ENCODE results near the gene RND2. TPM values are rescaled to one million over a fixed set of nuclear protein-coding genes. Genes with fewer than 3 reads are reported as not detected.
A peak's percentile ranks its signal among the peaks of the same experiment; 100 is the strongest.

RND2 gene
- total and polyA plus RNA-seq, 9 of the 15 experiments (the other 6 are each of a cell fraction or from before 2014, with no cell fraction given): 0.15 to 1.9 (median 0.98) TPM

DNA sequence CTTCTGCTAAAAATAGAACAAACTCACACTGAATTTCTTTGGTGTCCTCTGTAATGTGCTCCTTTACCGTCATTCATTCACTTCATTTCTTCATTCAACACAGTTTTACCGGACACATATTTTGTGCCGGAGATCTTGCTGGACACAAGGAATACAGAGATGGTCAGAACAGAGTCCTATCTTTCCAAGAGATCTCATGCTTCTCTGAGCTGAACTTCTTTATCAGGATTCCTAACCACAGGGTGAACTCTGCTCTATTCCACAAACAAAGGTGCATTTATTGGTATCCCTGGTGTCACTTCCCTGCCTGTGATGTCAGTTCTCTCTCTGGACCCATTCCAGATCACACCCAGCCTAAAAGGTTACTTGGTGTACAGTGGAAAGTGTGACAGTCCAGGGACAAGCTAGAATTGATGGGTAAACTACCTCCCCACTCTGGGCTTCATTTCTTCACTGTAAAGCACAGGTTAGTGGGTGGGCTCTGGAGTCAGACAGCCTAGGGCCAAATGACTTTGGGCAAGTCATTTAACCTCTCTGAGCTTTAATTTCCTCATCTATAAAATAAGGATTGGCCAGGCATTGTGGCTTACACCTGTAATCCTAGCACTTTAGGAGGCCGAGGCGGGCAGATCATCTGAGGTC, 14.2 kb upstream of the RND2 start (continued):
- TF ChIP-seq, protein P1, sequence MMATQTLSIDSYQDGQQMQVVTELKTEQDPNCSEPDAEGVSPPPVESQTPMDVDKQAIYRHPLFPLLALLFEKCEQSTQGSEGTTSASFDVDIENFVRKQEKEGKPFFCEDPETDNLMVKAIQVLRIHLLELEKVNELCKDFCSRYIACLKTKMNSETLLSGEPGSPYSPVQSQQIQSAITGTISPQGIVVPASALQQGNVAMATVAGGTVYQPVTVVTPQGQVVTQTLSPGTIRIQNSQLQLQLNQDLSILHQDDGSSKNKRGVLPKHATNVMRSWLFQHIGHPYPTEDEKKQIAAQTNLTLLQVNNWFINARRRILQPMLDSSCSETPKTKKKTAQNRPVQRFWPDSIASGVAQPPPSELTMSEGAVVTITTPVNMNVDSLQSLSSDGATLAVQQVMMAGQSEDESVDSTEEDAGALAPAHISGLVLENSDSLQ (IDR thresholded peaks at IDR 0.05): peak; percentile 40; the same call in 1 of the 2 replicates
- no peak for TF ChIP-seq THAP12 (CRISPR knock-in tag; IDR thresholded peaks at IDR 0.05)
- TF ChIP-seq ZNF24 (IDR thresholded peaks at IDR 0.05): peak; percentile 99
- peak; percentile 13; the same call in 1 of the 2 replicates for TF ChIP-seq SMARCA4 (IDR thresholded peaks at IDR 0.05)
- no peak for TF ChIP-seq TAF15 (IDR thresholded peaks at IDR 0.05; ENCODE audit: low read depth, low read length)
- no peak for TF ChIP-seq RAD21 (CRISPR knock-in tag; conservative IDR thresholded peaks at IDR 0.05 in 1 of 2, IDR thresholded peaks at IDR 0.05 in 1 of 2)
- TF ChIP-seq ZNF764 (CRISPR knock-in tag; IDR thresholded peaks at IDR 0.05; ENCODE audit: low read depth): no peak
- TF ChIP-seq, protein P2, sequence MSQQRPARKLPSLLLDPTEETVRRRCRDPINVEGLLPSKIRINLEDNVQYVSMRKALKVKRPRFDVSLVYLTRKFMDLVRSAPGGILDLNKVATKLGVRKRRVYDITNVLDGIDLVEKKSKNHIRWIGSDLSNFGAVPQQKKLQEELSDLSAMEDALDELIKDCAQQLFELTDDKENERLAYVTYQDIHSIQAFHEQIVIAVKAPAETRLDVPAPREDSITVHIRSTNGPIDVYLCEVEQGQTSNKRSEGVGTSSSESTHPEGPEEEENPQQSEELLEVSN (IDR thresholded peaks at IDR 0.05; ENCODE audit: borderline replicate concordance in 1 of 2, extremely low read depth in 1 of 2, insufficient read depth in 1 of 2, insufficient read length in 1 of 2, low read depth in 1 of 2, low read length in 1 of 2, poor library complexity in 1 of 2, severe bottlenecking in 1 of 2): no peak
- no peak for TF ChIP-seq CEBPB (tag; IDR thresholded peaks at IDR 0.05)
- TF ChIP-seq, protein P3, sequence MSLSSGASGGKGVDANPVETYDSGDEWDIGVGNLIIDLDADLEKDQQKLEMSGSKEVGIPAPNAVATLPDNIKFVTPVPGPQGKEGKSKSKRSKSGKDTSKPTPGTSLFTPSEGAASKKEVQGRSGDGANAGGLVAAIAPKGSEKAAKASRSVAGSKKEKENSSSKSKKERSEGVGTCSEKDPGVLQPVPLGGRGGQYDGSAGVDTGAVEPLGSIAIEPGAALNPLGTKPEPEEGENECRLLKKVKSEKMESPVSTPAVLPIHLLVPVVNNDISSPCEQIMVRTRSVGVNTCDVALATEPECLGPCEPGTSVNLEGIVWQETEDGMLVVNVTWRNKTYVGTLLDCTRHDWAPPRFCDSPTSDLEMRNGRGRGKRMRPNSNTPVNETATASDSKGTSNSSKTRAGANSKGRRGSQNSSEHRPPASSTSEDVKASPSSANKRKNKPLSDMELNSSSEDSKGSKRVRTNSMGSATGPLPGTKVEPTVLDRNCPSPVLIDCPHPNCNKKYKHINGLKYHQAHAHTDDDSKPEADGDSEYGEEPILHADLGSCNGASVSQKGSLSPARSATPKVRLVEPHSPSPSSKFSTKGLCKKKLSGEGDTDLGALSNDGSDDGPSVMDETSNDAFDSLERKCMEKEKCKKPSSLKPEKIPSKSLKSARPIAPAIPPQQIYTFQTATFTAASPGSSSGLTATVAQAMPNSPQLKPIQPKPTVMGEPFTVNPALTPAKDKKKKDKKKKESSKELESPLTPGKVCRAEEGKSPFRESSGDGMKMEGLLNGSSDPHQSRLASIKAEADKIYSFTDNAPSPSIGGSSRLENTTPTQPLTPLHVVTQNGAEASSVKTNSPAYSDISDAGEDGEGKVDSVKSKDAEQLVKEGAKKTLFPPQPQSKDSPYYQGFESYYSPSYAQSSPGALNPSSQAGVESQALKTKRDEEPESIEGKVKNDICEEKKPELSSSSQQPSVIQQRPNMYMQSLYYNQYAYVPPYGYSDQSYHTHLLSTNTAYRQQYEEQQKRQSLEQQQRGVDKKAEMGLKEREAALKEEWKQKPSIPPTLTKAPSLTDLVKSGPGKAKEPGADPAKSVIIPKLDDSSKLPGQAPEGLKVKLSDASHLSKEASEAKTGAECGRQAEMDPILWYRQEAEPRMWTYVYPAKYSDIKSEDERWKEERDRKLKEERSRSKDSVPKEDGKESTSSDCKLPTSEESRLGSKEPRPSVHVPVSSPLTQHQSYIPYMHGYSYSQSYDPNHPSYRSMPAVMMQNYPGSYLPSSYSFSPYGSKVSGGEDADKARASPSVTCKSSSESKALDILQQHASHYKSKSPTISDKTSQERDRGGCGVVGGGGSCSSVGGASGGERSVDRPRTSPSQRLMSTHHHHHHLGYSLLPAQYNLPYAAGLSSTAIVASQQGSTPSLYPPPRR (CRISPR knock-in tag; IDR thresholded peaks at IDR 0.05; ENCODE audit: borderline replicate concordance): no peak
- TF ChIP-seq, protein P4, sequence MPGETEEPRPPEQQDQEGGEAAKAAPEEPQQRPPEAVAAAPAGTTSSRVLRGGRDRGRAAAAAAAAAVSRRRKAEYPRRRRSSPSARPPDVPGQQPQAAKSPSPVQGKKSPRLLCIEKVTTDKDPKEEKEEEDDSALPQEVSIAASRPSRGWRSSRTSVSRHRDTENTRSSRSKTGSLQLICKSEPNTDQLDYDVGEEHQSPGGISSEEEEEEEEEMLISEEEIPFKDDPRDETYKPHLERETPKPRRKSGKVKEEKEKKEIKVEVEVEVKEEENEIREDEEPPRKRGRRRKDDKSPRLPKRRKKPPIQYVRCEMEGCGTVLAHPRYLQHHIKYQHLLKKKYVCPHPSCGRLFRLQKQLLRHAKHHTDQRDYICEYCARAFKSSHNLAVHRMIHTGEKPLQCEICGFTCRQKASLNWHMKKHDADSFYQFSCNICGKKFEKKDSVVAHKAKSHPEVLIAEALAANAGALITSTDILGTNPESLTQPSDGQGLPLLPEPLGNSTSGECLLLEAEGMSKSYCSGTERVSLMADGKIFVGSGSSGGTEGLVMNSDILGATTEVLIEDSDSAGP (CRISPR knock-in tag; IDR thresholded peaks at IDR 0.05): no peak
- no peak for TF ChIP-seq ARID3B (CRISPR knock-in tag; IDR thresholded peaks at IDR 0.05; ENCODE audit: borderline replicate concordance)

Data from K562 (cell line).